ENCODE data around the gene FKBP3. TPM values are rescaled to one million over a fixed set of nuclear protein-coding genes. Genes with fewer than 3 reads are reported as not detected.
A peak's percentile ranks its signal among the peaks of the same experiment; 100 is the strongest.

FKBP3 gene
- total and polyA plus RNA-seq, 10 donors = 27.9 to 97.4 (median 42.2) TPM

DNA sequence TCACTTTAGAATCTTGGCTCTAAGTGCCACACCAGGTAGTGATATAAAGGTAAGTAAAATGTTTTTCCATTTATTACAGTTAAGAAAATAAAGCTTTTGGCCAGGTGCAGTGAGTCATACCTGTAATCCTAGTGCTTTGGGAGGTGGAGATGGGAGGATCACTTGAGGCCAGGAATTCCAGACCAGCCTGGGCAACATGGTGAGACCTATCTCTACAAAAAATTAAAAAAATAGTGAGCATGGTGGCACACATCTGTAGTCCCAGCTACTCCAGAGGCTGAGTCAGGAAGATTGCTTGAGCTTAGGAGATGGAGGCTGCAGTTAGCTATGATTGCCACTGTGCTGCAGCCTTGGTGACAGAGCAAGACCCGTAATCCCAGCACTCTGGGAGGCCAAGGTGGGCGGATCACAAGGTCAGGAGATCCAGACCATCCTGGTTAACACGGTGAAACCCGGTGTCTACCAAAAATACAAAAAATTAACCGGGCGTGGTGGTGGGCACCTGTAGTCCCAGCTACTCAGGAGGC lies 6.4 kb upstream of the FKBP3 start:
- 95 to 100% (median 98%) methylated on average over 6 of the region's 6 CpGs for WGBS, 5 donors
- Histone ChIP-seq H3K9me3 (no peaks in the 10 kb centered on the region), H3K4me3 (no peak overlapping the region), H3K27me3 (replicated peaks in 1 of 7) (no peaks in the 10 kb centered on the region), H3K36me3 (peaks cover 0 to 12% (median 0%) of the 10 kb centered on the region in 6 donors), H3K4me1 (peaks cover 23 to 48% (median 28%) of the 10 kb centered on the region in 6 donors), H3K27ac (no peak overlapping the region)
- TF ChIP-seq, protein P1, sequence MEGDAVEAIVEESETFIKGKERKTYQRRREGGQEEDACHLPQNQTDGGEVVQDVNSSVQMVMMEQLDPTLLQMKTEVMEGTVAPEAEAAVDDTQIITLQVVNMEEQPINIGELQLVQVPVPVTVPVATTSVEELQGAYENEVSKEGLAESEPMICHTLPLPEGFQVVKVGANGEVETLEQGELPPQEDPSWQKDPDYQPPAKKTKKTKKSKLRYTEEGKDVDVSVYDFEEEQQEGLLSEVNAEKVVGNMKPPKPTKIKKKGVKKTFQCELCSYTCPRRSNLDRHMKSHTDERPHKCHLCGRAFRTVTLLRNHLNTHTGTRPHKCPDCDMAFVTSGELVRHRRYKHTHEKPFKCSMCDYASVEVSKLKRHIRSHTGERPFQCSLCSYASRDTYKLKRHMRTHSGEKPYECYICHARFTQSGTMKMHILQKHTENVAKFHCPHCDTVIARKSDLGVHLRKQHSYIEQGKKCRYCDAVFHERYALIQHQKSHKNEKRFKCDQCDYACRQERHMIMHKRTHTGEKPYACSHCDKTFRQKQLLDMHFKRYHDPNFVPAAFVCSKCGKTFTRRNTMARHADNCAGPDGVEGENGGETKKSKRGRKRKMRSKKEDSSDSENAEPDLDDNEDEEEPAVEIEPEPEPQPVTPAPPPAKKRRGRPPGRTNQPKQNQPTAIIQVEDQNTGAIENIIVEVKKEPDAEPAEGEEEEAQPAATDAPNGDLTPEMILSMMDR (IDR thresholded peaks at IDR 0.05 in 8 of 11, conservative IDR thresholded peaks at IDR 0.05 in 3 of 11) = no peak
- no peak for TF ChIP-seq POLR2AphosphoS5 (IDR thresholded peaks at IDR 0.05)
- TF ChIP-seq POLR2A (IDR thresholded peaks at IDR 0.05) = no peak
- DNase-seq = no peak
- intact Hi-C loops (cut with DNase I; ENCODE audit: low total_unique reads) = no loop called here

DNA sequence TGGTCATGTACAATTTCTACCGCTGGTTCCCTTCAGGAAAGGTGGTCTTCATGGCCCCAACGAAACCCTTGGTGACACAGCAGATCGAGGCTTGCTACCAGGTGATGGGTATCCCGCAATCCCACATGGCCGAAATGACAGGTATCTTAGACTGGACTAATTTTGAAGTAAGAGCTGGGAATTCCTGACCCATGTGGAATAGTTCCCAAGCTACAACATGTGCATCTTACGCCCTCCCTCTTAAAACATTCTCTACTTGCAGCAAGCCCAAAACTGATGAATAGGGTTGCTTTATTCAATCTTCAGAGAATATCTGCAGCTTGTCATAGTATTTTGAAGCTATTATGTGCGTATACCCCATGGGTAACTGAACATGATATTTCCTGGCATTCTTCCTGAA lies 2.1 kb upstream of the FKBP3 start:
- intact Hi-C loops (cut with DNase I; ENCODE audit: low total_unique reads) = no loop called here
- Histone ChIP-seq H3K4me1 (peaks cover 24 to 62% (median 42%) of the 10 kb centered on the region in 6 donors), H3K9me3 (no peaks in the 10 kb centered on the region), H3K4me3 (peak overlapping the region; percentile 51 to 98 (median 92)), H3K36me3 (no peaks in the 10 kb centered on the region), H3K27ac (peak overlapping the region in 4 of 8 donors; percentile 91 to 94 (median 93)), H3K27me3 (replicated peaks in 1 of 7) (no peaks in the 10 kb centered on the region)
- no peak for DNase-seq
- WGBS, 5 donors = 2 to 10% (median 4%) methylated on average over 3 to 7 of the region's 7 CpGs
- TF ChIP-seq POLR2AphosphoS5 (IDR thresholded peaks at IDR 0.05) (no peak), POLR2A (IDR thresholded peaks at IDR 0.05) (no peak)
- TF ChIP-seq, protein P1 (IDR thresholded peaks at IDR 0.05 in 8 of 11, conservative IDR thresholded peaks at IDR 0.05 in 3 of 11) = no peak

DNA sequence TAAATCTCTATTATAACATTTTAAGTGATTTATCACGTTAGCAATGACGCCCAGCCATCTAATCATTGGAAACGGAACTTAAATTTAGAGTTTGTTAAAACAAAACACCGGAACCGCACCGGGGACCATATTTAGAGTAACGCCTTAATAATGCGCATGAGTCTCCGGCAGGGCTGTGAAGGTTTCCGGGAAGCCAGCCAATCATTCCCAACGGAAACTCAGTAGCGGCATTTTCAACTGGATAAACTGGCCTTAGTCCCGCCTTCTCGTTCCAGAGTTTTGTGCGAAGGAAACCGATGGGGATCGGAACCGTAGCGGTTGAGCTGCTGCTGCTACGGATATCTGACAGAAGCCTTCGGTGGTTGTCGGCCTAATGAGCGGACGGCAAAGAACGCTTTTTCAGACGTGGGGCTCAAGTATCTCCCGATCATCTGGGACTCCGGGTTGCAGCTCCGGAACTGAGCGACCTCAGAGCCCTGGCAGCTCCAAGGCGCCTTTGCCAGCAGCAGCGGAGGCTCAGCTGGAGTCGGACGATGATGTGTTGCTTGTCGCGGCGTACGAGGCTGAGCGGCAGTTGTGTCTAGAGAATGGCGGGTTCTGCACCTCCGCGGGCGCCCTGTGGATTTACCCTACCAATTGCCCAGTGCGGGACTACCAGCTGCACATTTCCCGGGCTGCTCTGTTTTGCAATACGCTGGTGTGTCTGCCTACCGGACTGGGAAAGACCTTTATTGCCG lies 1.5 kb upstream of the FKBP3 start, which contains the start of gene FANCM:
FANCM (plus strand) TSS at position 272 of the 737 bp plus-strand sequence; CDS start at position 374, 102 bp downstream.
- WGBS, 5 donors = 0 to 1% (median 0%) methylated on average over 20 to 48 of the region's 48 CpGs
- H3K4me1 ChIP-seq = peaks cover 24 to 67% (median 43%) of the 10 kb centered on the region in 6 donors
- H3K36me3 ChIP-seq = no peaks in the 10 kb centered on the region
- H3K27ac ChIP-seq = peak within 1 kb of the TSS; percentile 89 to 94 (median 92)
- intact Hi-C loops (cut with DNase I; ENCODE audit: low total_unique reads) = no loop called here
- H3K4me3 ChIP-seq = peak within 1 kb of the TSS; percentile 51 to 98 (median 92)
- peak; percentile 91 for DNase-seq
- no peaks in the 10 kb centered on the region for H3K27me3 ChIP-seq (replicated peaks in 1 of 7)
- TF ChIP-seq POLR2AphosphoS5 (IDR thresholded peaks at IDR 0.05) (peak; percentile 62 to 81 (median 65)), POLR2A (IDR thresholded peaks at IDR 0.05) (no peak)
- TF ChIP-seq, protein P1 (IDR thresholded peaks at IDR 0.05 in 8 of 11, conservative IDR thresholded peaks at IDR 0.05 in 3 of 11) = peak in 5 of 11 experiments; percentile 21 to 51 (median 38)
- H3K9me3 ChIP-seq = no peaks in the 10 kb centered on the region

DNA sequence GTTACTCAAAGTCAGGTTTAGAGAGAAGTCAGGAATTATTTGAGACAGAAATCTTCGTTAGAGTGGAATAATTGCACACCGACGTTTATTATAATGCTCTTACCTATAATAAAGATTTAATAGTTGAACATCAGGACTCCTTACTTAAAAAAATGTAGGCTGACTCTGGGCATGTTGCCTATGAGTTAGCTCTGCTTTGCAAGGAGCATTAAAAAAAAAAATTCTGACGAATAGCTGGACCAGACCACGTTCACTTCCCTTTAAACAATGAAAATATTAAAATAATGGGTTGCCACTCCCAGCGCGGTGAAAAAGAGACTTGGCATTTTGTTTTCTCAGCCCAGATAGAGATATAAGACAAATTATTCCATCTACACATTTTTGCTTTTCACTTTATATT lies 875 bp upstream of the FKBP3 start:
- Histone ChIP-seq H3K9me3 (no peaks in the 10 kb centered on the region), H3K27me3 (replicated peaks in 1 of 7) (no peaks in the 10 kb centered on the region), H3K4me1 (peaks cover 24 to 73% (median 47%) of the 10 kb centered on the region in 6 donors), H3K4me3 (peak overlapping the region; percentile 51 to 98 (median 92)), H3K27ac (peak overlapping the region; percentile 89 to 94 (median 92)), H3K36me3 (no peaks in the 10 kb centered on the region)
- intact Hi-C loops (cut with DNase I; ENCODE audit: low total_unique reads) = no loop called here
- WGBS, 5 donors = 0 to 2% (median 1%) methylated on average over 7 of the region's 7 CpGs
- DNase-seq = no peak
- TF ChIP-seq POLR2A (IDR thresholded peaks at IDR 0.05) = no peak
- no peak for TF ChIP-seq POLR2AphosphoS5 (IDR thresholded peaks at IDR 0.05)
- TF ChIP-seq, protein P1 (IDR thresholded peaks at IDR 0.05 in 8 of 11, conservative IDR thresholded peaks at IDR 0.05 in 3 of 11) = no peak

Measured in spleen (tissue), 11 donors.